IMR-90 (cell line): ENCODE measurements around the gene ONECUT1. TPM values are rescaled to one million over a fixed set of nuclear protein-coding genes. Genes with fewer than 3 reads are reported as not detected.

Source experiments
- ATAC-seq: fragments of 200-7000 bp; cut with Tn5 transposase; 2 replicates; pipeline ENCODE4 v1.9.1; 2020; ENCODE audit warnings: low read depth, mild to moderate bottlenecking, moderate library complexity
- BruUV-seq: library from RNA; stranded (reverse); fragments of 400-500 nt; replicated peaks from 2 replicates; lab custom pipeline; 2021; lab: Mats Ljungman, UMichigan
- CTCF ChIA-PET: fragments of 300-600 bp; formaldehyde crosslinking; extraction: SDS; loops from one replicate; lab custom pipeline; 2021; ENCODE audit warnings: antibody characterized with exemption; lab: Yijun Ruan, JAX
- POLR2A ChIA-PET: fragments of 300-600 bp; sonication (Branson Sonifier 250); formaldehyde crosslinking; loops from one replicate; lab custom pipeline; 2022; ENCODE audit warnings: antibody characterized with exemption; ENCODE audit not compliant: unreplicated experiment; lab: Charles Lee
- DNase-seq: peaks from one replicate; pipeline ENCODE4 v3.0.0; 2013
- H2AFZ ChIP-seq: replicated peaks from 2 replicates; pipeline ENCODE3; 2013; ENCODE audit warnings: low read length, mild to moderate bottlenecking; ENCODE audit not compliant: poor library complexity
- H2AK5ac ChIP-seq: 2 replicates; pipeline ENCODE4 v1.6.1; 2013; ENCODE audit warnings: low read depth, low read length, inconsistent platforms
- H2AK9ac ChIP-seq: replicated peaks from 2 replicates; pipeline ENCODE3; 2013; ENCODE audit warnings: mild to moderate bottlenecking, low read depth, low read length, moderate library complexity; ENCODE audit not compliant: poor library complexity
- H2BK120ac ChIP-seq: 2 replicates; pipeline ENCODE4 v1.6.1; 2013; ENCODE audit warnings: low read depth, low read length, inconsistent platforms
- H2BK15ac ChIP-seq: 3 replicates; pipeline ENCODE4 v1.6.1; 2013; ENCODE audit warnings: low read depth, low read length, inconsistent platforms
- H2BK20ac ChIP-seq: 2 replicates; pipeline ENCODE4 v1.6.1; 2013; ENCODE audit warnings: low read depth, mild to moderate bottlenecking, inconsistent platforms, low read length, moderate library complexity
- H2BK5ac ChIP-seq: 2 replicates; pipeline ENCODE4 v1.6.1; 2013; ENCODE audit warnings: mild to moderate bottlenecking, low read depth, low read length, inconsistent platforms; ENCODE audit not compliant: poor library complexity, severe bottlenecking
- H3K14ac ChIP-seq: replicated peaks from 2 replicates; pipeline ENCODE4 v1.6.1; 2013; ENCODE audit warnings: low read depth, low read length, inconsistent platforms
- H3K18ac ChIP-seq: 2 replicates; pipeline ENCODE4 v1.6.1; 2013; ENCODE audit warnings: low read depth, low read length, control low read depth
- H3K23ac ChIP-seq: 2 replicates; pipeline ENCODE4 v1.6.1; 2013; ENCODE audit warnings: low read depth, low read length, inconsistent platforms
- H3K27ac ChIP-seq: 2 replicates; pipeline ENCODE4 v1.5.1; 2013; ENCODE audit warnings: mild to moderate bottlenecking, control low read depth, low read length; ENCODE audit not compliant: insufficient read depth
- H3K27me3 ChIP-seq: 2 replicates; pipeline ENCODE4 v1.6.1; 2013; ENCODE audit warnings: low read length; ENCODE audit not compliant: control insufficient read depth, insufficient read depth
- H3K36me3 ChIP-seq: 2 replicates; pipeline ENCODE4 v1.6.1; 2013; ENCODE audit warnings: low read length, mixed read lengths; ENCODE audit not compliant: control insufficient read depth, insufficient read depth
- H3K4ac ChIP-seq: 2 replicates; pipeline ENCODE4 v1.6.1; 2013; ENCODE audit warnings: low read depth, low read length, inconsistent platforms
- H3K4me1 ChIP-seq: 2 replicates; pipeline ENCODE4 v1.6.1; 2013; ENCODE audit warnings: low read length, mixed read lengths; ENCODE audit not compliant: control insufficient read depth, insufficient read depth
- H3K4me2 ChIP-seq: 2 replicates; pipeline ENCODE4 v1.6.1; 2013; ENCODE audit warnings: low read depth, mild to moderate bottlenecking, control low read depth, low read length, moderate library complexity
- H3K4me3 ChIP-seq: 2 replicates; pipeline ENCODE4 v1.5.1; 2013; ENCODE audit warnings: low read depth, mild to moderate bottlenecking, control low read depth, low read length, moderate library complexity; ENCODE audit not compliant: insufficient read depth
- H3K56ac ChIP-seq: 2 replicates; pipeline ENCODE4 v1.6.1; 2013; ENCODE audit warnings: low read length, inconsistent platforms; ENCODE audit not compliant: insufficient read depth; ENCODE audit errors: extremely low read depth
- H3K79me1 ChIP-seq, 2 experiments: 2 replicates each; pipeline ENCODE4 v1.6.1; 2013; ENCODE audit warnings: low read length in 2 of 2, inconsistent platforms in 1 of 2, low read depth in 1 of 2
- H3K9ac ChIP-seq: 2 replicates; pipeline ENCODE4 v1.6.1; 2013; ENCODE audit warnings: low read depth, low read length, control low read depth
- H3K9me1 ChIP-seq: 2 replicates; pipeline ENCODE4 v1.6.1; 2013; ENCODE audit warnings: low read length, inconsistent platforms; ENCODE audit not compliant: insufficient read depth
- H3K9me3 ChIP-seq: 2 replicates; pipeline ENCODE4 v1.6.1; 2013; ENCODE audit warnings: low read length; ENCODE audit not compliant: control insufficient read depth, insufficient read depth
- H4K20me1 ChIP-seq: 2 replicates; pipeline ENCODE4 v1.6.1; 2013; ENCODE audit warnings: low read length, inconsistent platforms; ENCODE audit not compliant: insufficient read depth
- H4K5ac ChIP-seq: 2 replicates; pipeline ENCODE4 v1.6.1; 2013; ENCODE audit warnings: mild to moderate bottlenecking, low read depth, low read length, control low read depth
- H4K8ac ChIP-seq, 2 experiments: 2 replicates each; pipeline ENCODE4 v1.6.1; 2013; ENCODE audit warnings: low read depth in 2 of 2, low read length in 2 of 2, control low read depth in 1 of 2, inconsistent platforms in 1 of 2
- H4K91ac ChIP-seq: 2 replicates; pipeline ENCODE4 v1.6.1; 2013; ENCODE audit warnings: low read depth, low read length, inconsistent platforms; ENCODE audit not compliant: insufficient read depth
- BHLHE40 ChIP-seq: fragments of 150-350 bp; IDR thresholded peaks from 2 replicates; pipeline ENCODE4 v1.6.1; 2016; ENCODE audit warnings: mild to moderate bottlenecking, low read depth, low read length
- CEBPB ChIP-seq: IDR thresholded peaks from 2 replicates; pipeline ENCODE4 v1.6.1; 2012; ENCODE audit warnings: low read depth, low read length, improper control_type of control experiment
- CHD1 ChIP-seq: IDR thresholded peaks from 2 replicates; pipeline ENCODE4 v1.6.1; 2012; ENCODE audit warnings: low read depth, low read length, improper control_type of control experiment
- CTCF ChIP-seq: conservative IDR thresholded peaks from 2 replicates; pipeline ENCODE4 v1.5.1; 2012; ENCODE audit warnings: mild to moderate bottlenecking, low read depth, low read length, improper control_type of control experiment
- FOS ChIP-seq: fragments of 150-350 bp; IDR thresholded peaks from 2 replicates; pipeline ENCODE4 v1.6.1; 2016; ENCODE audit warnings: low read depth, low read length
- MAFK ChIP-seq: IDR thresholded peaks from 2 replicates; pipeline ENCODE4 v1.6.1; 2012; ENCODE audit warnings: low read depth, low read length, improper control_type of control experiment
- MAZ ChIP-seq: IDR thresholded peaks from 2 replicates; pipeline ENCODE4 v1.6.1; 2012; ENCODE audit warnings: low read depth, mild to moderate bottlenecking, low read length, improper control_type of control experiment, moderate library complexity, borderline replicate concordance
- MXI1 ChIP-seq: IDR thresholded peaks from 2 replicates; pipeline ENCODE4 v1.6.1; 2012; ENCODE audit warnings: low read depth, mild to moderate bottlenecking, low read length, moderate library complexity, borderline replicate concordance
- NFE2L2 ChIP-seq: fragments of 150-350 bp; IDR thresholded peaks from 2 replicates; pipeline ENCODE4 v1.6.1; 2016; ENCODE audit warnings: low read depth, mild to moderate bottlenecking, low read length
- POLR2A ChIP-seq: IDR thresholded peaks from 2 replicates; pipeline ENCODE4 v1.6.1; 2012; ENCODE audit warnings: mild to moderate bottlenecking, low read depth, low read length
- RAD21 ChIP-seq: IDR thresholded peaks from 2 replicates; pipeline ENCODE4 v1.6.1; 2012; ENCODE audit warnings: low read length, improper control_type of control experiment
- RCOR1 ChIP-seq: IDR thresholded peaks from 2 replicates; pipeline ENCODE4 v1.6.1; 2012; ENCODE audit warnings: mild to moderate bottlenecking, low read length, improper control_type of control experiment; ENCODE audit not compliant: insufficient replicate concordance
- RFX5 ChIP-seq: IDR thresholded peaks from 2 replicates; pipeline ENCODE4 v1.8.0; 2012; ENCODE audit warnings: low read depth, mild to moderate bottlenecking, low read length, moderate library complexity
- SMC3 ChIP-seq: fragments of 150-350 bp; IDR thresholded peaks from 2 replicates; pipeline ENCODE4 v1.6.1; 2016; ENCODE audit warnings: low read depth, mild to moderate bottlenecking, antibody characterized with exemption, low read length, moderate library complexity
- WGBS, 2 experiments: methylation state at CpG; one replicate each; pipeline versions ENCODE4 v1.1.5 to v1.1.7; 2013; ENCODE audit warnings: missing lambda C conversion rate in 2 of 2; ENCODE audit not compliant: insufficient read length in 1 of 2; ENCODE audit errors: extremely low coverage in 2 of 2; 5-methylcytosine and 5-hydroxymethylcytosine counted together
- dilution Hi-C: fragments of 300-500 bp; cut with HindIII; formaldehyde crosslinking; loops from one replicate; pipeline ENCODE4 v1.14.3; 2018; ENCODE audit warnings: low sequenced_read_pairs; ENCODE audit not compliant: unreplicated experiment
- in situ Hi-C: fragments of 300-500 bp; cut with MboI; formaldehyde crosslinking; loops from 3 replicates; pipeline ENCODE4 v1.14.3; 2019; ENCODE audit warnings: low sequenced_read_pairs, inconsistent platforms, mixed read lengths
- intact Hi-C: fragments of 100-400 bp; cut with micrococcal nuclease; formaldehyde crosslinking; loops from 2 replicates; pipeline ENCODE4 v1.10.0; 2022
- polyA plus RNA-seq, 3 experiments: library from polyadenylated mRNA; depleted of rRNA; stranded (reverse); fragments of >200 nt; gene quantifications; 2 replicates each; pipeline ENCODE4 v1.2.3, GENCODE V29; 2012; ENCODE audit warnings: low replicate concordance in 1 of 3
- total RNA-seq: library from RNA; depleted of rRNA; stranded (reverse); fragments of >200 nt; gene quantifications from 2 replicates; pipeline ENCODE4 v1.2.3, GENCODE V29; 2012
- TF ChIP-seq, protein P1 (sequence below): fragments of 150-350 bp; IDR thresholded peaks from 2 replicates; pipeline ENCODE4 v1.6.1; 2016; ENCODE audit warnings: low read depth, mild to moderate bottlenecking, low read length, moderate library complexity, borderline replicate concordance
- TF ChIP-seq, protein P2 (sequence below): fragments of 150-350 bp; IDR thresholded peaks from 2 replicates; pipeline ENCODE4 v1.6.1; 2017; ENCODE audit warnings: mild to moderate bottlenecking, antibody characterized with exemption, low read length, low read depth

ONECUT1 gene
- total and polyA plus RNA-seq, 2 of the 4 experiments (the other 2 are of a cell fraction) = not detected

DNA sequence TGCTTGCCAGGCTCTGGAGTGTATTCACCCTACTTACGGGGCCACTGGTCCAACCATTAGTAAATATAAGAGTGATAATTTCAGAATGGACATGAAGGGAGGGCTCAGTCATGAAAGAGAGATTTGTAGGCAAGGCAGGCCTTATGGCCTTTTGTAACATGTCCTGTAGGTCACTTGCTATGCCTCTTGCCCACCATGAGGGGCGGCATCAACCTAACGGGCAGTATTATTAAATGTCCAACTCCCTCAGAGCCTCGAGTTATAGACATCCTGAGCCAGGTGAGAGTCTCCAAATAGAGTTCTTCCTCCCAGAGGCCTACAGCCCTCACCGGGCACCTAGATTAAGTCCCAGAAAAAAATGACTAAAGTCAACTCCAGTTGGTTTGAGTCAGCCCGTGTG, 30.2 kb downstream of the ONECUT1 start:
- ChIA-PET CTCF (no interaction called here), POLR2A (interaction anchor here (0.5 kb wide), 1 partner anchor 8 kb away, joined by 5 read pairs; no protein-coding TSS in a partner anchor)
- DNase-seq (no peak), ATAC-seq (no peak)
- dilution Hi-C loops (no loop called here), in situ Hi-C loops (no loop called here), intact Hi-C loops (no loop called here)
- Histone ChIP-seq H2BK120ac (no peak overlapping the region), H3K4me2 (no peak overlapping the region), H4K20me1 (no peaks in the 10 kb centered on the region), H2BK20ac (no peak overlapping the region), H2AK5ac (no peak overlapping the region), H3K36me3 (no peaks in the 10 kb centered on the region), H3K14ac (no peak overlapping the region), H4K91ac (no peak overlapping the region), H4K5ac (no peak overlapping the region), H2BK15ac (no peak overlapping the region), H4K8ac (no peak overlapping the region), H3K56ac (no peak overlapping the region), H3K9me1 (no peaks in the 10 kb centered on the region; the same call in 1 of the 2 replicates), H3K4me3 (no peak overlapping the region), H3K4me1 (no peaks in the 10 kb centered on the region), H3K27me3 (peaks cover 9% of the 10 kb centered on the region), H2BK5ac (no peak overlapping the region), H2AK9ac (no peak overlapping the region), H3K4ac (no peak overlapping the region), H3K9me3 (no peaks in the 10 kb centered on the region), H3K79me1 (no peaks in the 10 kb centered on the region), H3K23ac (no peak overlapping the region), H2AFZ (no peak overlapping the region), H3K27ac (no peak overlapping the region), H3K9ac (no peak overlapping the region), H3K18ac (no peak overlapping the region)
- no TSS peak for BruUV-seq
- WGBS, 2 experiments = 83% methylated on average over 1 of the region's 6 CpGs; no CpG with 5 or more reads in 1 of the 2 experiments
- TF ChIP-seq CTCF (no peak), RCOR1 (no peak), RFX5 (no peak), CHD1 (no peak), FOS (no peak), MAZ (no peak), BHLHE40 (no peak), NFE2L2 (no peak), MAFK (no peak), POLR2A (no peak), CEBPB (no peak), SMC3 (no peak), RAD21 (no peak), MXI1 (no peak)
- TF ChIP-seq, protein P1, sequence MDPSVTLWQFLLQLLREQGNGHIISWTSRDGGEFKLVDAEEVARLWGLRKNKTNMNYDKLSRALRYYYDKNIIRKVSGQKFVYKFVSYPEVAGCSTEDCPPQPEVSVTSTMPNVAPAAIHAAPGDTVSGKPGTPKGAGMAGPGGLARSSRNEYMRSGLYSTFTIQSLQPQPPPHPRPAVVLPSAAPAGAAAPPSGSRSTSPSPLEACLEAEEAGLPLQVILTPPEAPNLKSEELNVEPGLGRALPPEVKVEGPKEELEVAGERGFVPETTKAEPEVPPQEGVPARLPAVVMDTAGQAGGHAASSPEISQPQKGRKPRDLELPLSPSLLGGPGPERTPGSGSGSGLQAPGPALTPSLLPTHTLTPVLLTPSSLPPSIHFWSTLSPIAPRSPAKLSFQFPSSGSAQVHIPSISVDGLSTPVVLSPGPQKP = no peak
- TF ChIP-seq, protein P2, sequence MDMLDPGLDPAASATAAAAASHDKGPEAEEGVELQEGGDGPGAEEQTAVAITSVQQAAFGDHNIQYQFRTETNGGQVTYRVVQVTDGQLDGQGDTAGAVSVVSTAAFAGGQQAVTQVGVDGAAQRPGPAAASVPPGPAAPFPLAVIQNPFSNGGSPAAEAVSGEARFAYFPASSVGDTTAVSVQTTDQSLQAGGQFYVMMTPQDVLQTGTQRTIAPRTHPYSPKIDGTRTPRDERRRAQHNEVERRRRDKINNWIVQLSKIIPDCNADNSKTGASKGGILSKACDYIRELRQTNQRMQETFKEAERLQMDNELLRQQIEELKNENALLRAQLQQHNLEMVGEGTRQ = no peak
